Measurements from ENCODE around the gene GDF11. TPM values are rescaled to one million over a fixed set of nuclear protein-coding genes. Genes with fewer than 3 reads are reported as not detected.

GDF11 gene
- total RNA-seq, 3 donors from 2014 or later, result 0.64 to 1.6 (median 0.88) TPM

GRCh38 chr12:55716582-55716957 is 26.4 kb upstream of the GDF11 start:
- Histone ChIP-seq H3K4me3 (peak overlapping the region; percentile 76 to 79 (median 78)), H3K4me1 (peaks cover 16 to 24% of the 10 kb centered on the region in 2 donors), H3K27ac (peak overlapping the region; percentile 96 to 97), H3K36me3 (no peaks in the 10 kb centered on the region), H3K27me3 (no peaks in the 10 kb centered on the region), H3K9me3 (no peaks in the 10 kb centered on the region)
- DNase-seq (ENCODE audit: low spot score in 2 of 2), result no peak
- intact Hi-C loops (cut with DNase I; ENCODE audit: low total_unique reads), result no loop called here
- TF ChIP-seq POLR2AphosphoS5 (IDR thresholded peaks at IDR 0.05) (no peak), CTCF (IDR thresholded peaks at IDR 0.05) (no peak), POLR2A (IDR thresholded peaks at IDR 0.05) (no peak)

GRCh38 chr12:55717011-55718007 is 25.6 kb upstream of the GDF11 start:
- Histone ChIP-seq H3K4me3 (peak overlapping the region; percentile 76 to 79 (median 78)), H3K36me3 (no peaks in the 10 kb centered on the region), H3K9me3 (no peaks in the 10 kb centered on the region), H3K27ac (peak overlapping the region; percentile 96 to 97), H3K4me1 (peaks cover 16 to 24% of the 10 kb centered on the region in 2 donors), H3K27me3 (no peaks in the 10 kb centered on the region)
- no peak for DNase-seq (ENCODE audit: low spot score in 2 of 2)
- intact Hi-C loops (cut with DNase I; ENCODE audit: low total_unique reads), result no loop called here
- TF ChIP-seq POLR2A (IDR thresholded peaks at IDR 0.05) (no peak), CTCF (IDR thresholded peaks at IDR 0.05) (no peak), POLR2AphosphoS5 (IDR thresholded peaks at IDR 0.05) (no peak)

- H3K27me3 ChIP-seq, result no peaks in the 10 kb centered on the region
- intact Hi-C loops (cut with DNase I; ENCODE audit: low total_unique reads), result no loop called here
- H3K27ac ChIP-seq, result peak overlapping the region; percentile 96 to 97
- H3K36me3 ChIP-seq, result no peaks in the 10 kb centered on the region
- no peak overlapping the region for H3K4me3 ChIP-seq
- H3K4me1 ChIP-seq, result peaks cover 16 to 24% of the 10 kb centered on the region in 2 donors
- TF ChIP-seq CTCF (IDR thresholded peaks at IDR 0.05) (no peak), POLR2AphosphoS5 (IDR thresholded peaks at IDR 0.05) (no peak), POLR2A (IDR thresholded peaks at IDR 0.05) (no peak)
- no peaks in the 10 kb centered on the region for H3K9me3 ChIP-seq
- DNase-seq (ENCODE audit: low spot score in 2 of 2), result peak in 1 of 2 donors; percentile 64
These were observed 24.9 kb upstream of the GDF11 start for GRCh38 chr12:55718015-55718414.

DNA sequence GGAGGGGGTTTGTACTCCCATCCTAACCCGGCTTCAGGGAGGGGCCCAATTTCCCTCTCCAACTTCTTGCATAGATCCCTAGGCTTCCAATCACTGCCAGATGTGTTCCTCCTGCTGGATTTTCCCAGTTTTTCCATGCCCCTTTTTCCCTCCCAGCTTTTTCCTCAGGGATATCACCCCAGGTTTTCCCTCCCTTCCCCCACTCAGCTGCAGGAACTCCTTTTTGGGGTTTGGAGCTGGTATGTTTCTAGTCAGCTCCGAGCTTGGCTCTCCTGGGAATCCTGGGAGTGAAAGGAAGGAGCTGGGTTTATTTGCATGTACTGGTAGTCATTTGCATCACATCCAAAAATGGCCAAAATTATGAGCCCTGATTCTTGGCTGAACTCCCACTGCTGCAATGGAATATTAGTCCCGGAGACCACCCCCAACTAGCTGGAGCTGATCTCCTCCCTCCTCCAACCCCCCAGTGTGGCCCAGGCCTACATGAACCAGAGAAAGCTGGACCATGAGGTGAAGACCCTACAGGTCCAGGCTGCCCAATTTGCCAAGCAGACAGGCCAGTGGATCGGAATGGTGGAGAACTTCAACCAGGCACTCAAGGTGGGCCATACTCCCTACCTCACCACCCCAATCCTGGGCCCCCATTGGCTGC is 24.2 kb upstream of the GDF11 start:
- Histone ChIP-seq H3K9me3 (no peaks in the 10 kb centered on the region), H3K4me3 (no peak overlapping the region), H3K4me1 (peaks cover 16 to 24% of the 10 kb centered on the region in 2 donors), H3K27me3 (no peaks in the 10 kb centered on the region), H3K36me3 (no peaks in the 10 kb centered on the region), H3K27ac (peak overlapping the region; percentile 96 to 97)
- DNase-seq (ENCODE audit: low spot score in 2 of 2), result no peak
- TF ChIP-seq CTCF (IDR thresholded peaks at IDR 0.05), result no peak
- no peak for TF ChIP-seq POLR2AphosphoS5 (IDR thresholded peaks at IDR 0.05)
- TF ChIP-seq POLR2A (IDR thresholded peaks at IDR 0.05), result no peak
- intact Hi-C loops (cut with DNase I; ENCODE audit: low total_unique reads), result no loop called here

DNA sequence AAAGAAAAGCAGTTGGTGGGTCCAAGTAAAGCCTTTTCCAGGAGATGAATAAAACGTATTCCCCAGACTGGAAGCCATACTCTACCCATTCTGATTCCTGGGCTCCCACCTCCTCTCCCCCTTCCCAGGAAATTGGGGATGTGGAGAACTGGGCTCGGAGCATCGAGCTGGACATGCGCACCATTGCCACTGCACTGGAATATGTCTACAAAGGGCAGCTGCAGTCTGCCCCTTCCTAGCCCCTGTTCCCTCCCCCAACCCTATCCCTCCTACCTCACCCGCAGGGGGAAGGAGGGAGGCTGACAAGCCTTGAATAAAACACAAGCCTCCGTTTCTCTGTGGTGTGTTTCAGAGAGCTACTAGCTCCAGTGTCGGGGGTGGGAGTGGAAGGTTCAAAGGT is 23.6 kb upstream of the GDF11 start:
- H3K27ac ChIP-seq, result peak overlapping the region; percentile 96 to 97
- no peak overlapping the region for H3K4me3 ChIP-seq
- DNase-seq (ENCODE audit: low spot score in 2 of 2), result no peak
- H3K27me3 ChIP-seq, result no peaks in the 10 kb centered on the region
- H3K4me1 ChIP-seq, result peaks cover 16 to 24% of the 10 kb centered on the region in 2 donors
- H3K36me3 ChIP-seq, result no peaks in the 10 kb centered on the region
- intact Hi-C loops (cut with DNase I; ENCODE audit: low total_unique reads), result no loop called here
- no peak for TF ChIP-seq CTCF (IDR thresholded peaks at IDR 0.05)
- TF ChIP-seq POLR2AphosphoS5 (IDR thresholded peaks at IDR 0.05), result no peak
- TF ChIP-seq POLR2A (IDR thresholded peaks at IDR 0.05), result no peak
- H3K9me3 ChIP-seq, result no peaks in the 10 kb centered on the region
